GM12878 (cell line): ENCODE measurements around the gene ZDHHC18. TPM values are rescaled to one million over a fixed set of nuclear protein-coding genes. Genes with fewer than 3 reads are reported as not detected.
A peak's percentile ranks its signal among the peaks of the same experiment; 100 is the strongest.

Experiments
- ATAC-seq: fragments of 200-7000 bp; cut with Tn5 transposase; 3 replicates; pipeline ENCODE4 v1.9.1; 2020; ENCODE audit warnings: mild to moderate bottlenecking, moderate library complexity
- BruUV-seq: library from RNA; stranded (reverse); fragments of 400-500 nt; replicated peaks from 2 replicates; lab custom pipeline; 2021; lab: Mats Ljungman, UMichigan
- CTCF ChIA-PET: fragments of 300-600 bp; sonication (Branson Sonifier 250); formaldehyde crosslinking; extraction: SDS; loops from one replicate; lab custom pipeline; 2021; ENCODE audit warnings: inconsistent platforms; lab: Yijun Ruan, JAX
- POLR2A ChIA-PET: fragments of 350-600 bp; formaldehyde crosslinking; extraction: SDS; loops from one replicate; lab custom pipeline; 2021; ENCODE audit warnings: inconsistent platforms; lab: Charles Lee
- RAD21 ChIA-PET: fragments of 300-600 bp; sonication (Branson Sonifier 250); formaldehyde crosslinking; loops from one replicate; lab custom pipeline; 2023; ENCODE audit warnings: antibody characterized with exemption; ENCODE audit not compliant: unreplicated experiment; lab: Charles Lee
- SMC1A ChIA-PET: fragments of 300-600 bp; sonication (Branson Sonifier 250); formaldehyde crosslinking; loops from one replicate; lab custom pipeline; 2023; ENCODE audit not compliant: unreplicated experiment, uncharacterized antibody; lab: Charles Lee
- DNase-seq: peaks from one replicate; pipeline ENCODE4 v3.0.0-alpha.2; 2011; ENCODE audit warnings: low read depth, low spot score
- FAIRE-seq: peaks from 3 replicates; lab custom pipeline; 2011; peaks lifted over from hg19 to GRCh38; lab: Jason Lieb, UNC
- H2AFZ ChIP-seq: 2 replicates; pipeline ENCODE4 v1.6.0; 2011; ENCODE audit warnings: low read depth, low read length, control low read depth; ENCODE audit not compliant: control insufficient read depth
- H3K27ac ChIP-seq: 2 replicates; pipeline ENCODE4 v1.5.1; 2011; ENCODE audit warnings: control low read depth; ENCODE audit not compliant: control insufficient read depth, insufficient read depth
- H3K27me3 ChIP-seq, 2 experiments: replicated peaks in 1 of 2; 2 replicates each; pipeline versions ENCODE4 v1.6.0 to v1.6.1; 2011; ENCODE audit warnings: low read length in 1 of 2; ENCODE audit not compliant: control insufficient read depth in 2 of 2, insufficient read depth in 2 of 2
- H3K36me3 ChIP-seq, 2 experiments: 2 replicates each; pipeline ENCODE4 v1.5.1; 2011; ENCODE audit warnings: low read length in 1 of 2; ENCODE audit not compliant: control insufficient read depth in 2 of 2, insufficient read depth in 2 of 2
- H3K4me1 ChIP-seq: 2 replicates; pipeline ENCODE4 v1.6.1; 2011; ENCODE audit warnings: mild to moderate bottlenecking, low read length, moderate library complexity, mixed read lengths; ENCODE audit not compliant: control insufficient read depth, insufficient read depth
- H3K4me2 ChIP-seq: 2 replicates; pipeline ENCODE4 v1.6.0; 2011; ENCODE audit warnings: control low read depth; ENCODE audit not compliant: control insufficient read depth, insufficient read depth
- H3K4me3 ChIP-seq: fragments of 200-600 bp; sonication (generic); 2 replicates; pipeline ENCODE4 v1.5.1; 2016
- H3K79me2 ChIP-seq: 2 replicates; pipeline ENCODE4 v1.6.0; 2011; ENCODE audit warnings: low read length; ENCODE audit not compliant: control insufficient read depth, insufficient read depth
- H3K9ac ChIP-seq: 2 replicates; pipeline ENCODE4 v1.8.0; 2011; ENCODE audit warnings: low read length, control low read depth, mixed read lengths; ENCODE audit not compliant: control insufficient read depth, insufficient read depth
- H3K9me3 ChIP-seq: replicated peaks from 3 replicates; pipeline ENCODE4 v1.5.1; 2011; ENCODE audit warnings: mild to moderate bottlenecking, low read length; ENCODE audit not compliant: control insufficient read depth, insufficient read depth
- H4K20me1 ChIP-seq: 2 replicates; pipeline ENCODE4 v1.6.0; 2011; ENCODE audit not compliant: control insufficient read depth, insufficient read depth
- PML ChIP-seq: IDR thresholded peaks from 2 replicates; pipeline ENCODE4 v1.6.1; 2012; ENCODE audit warnings: low read length, inconsistent platforms
- SMAD5 ChIP-seq: IDR thresholded peaks from 2 replicates; pipeline ENCODE4 v1.6.1; 2016; ENCODE audit warnings: antibody characterized with exemption, low read depth
- WGBS: methylation state at CpG from one replicate; pipeline ENCODE4 v1.1.6; 2016; ENCODE audit warnings: low lambda C conversion rate; ENCODE audit not compliant: insufficient replicate concordance, insufficient coverage; ENCODE audit errors: missing lambda C conversion rate; 5-methylcytosine and 5-hydroxymethylcytosine counted together
- in situ Hi-C: fragments of 300-500 bp; cut with MboI; formaldehyde crosslinking; loops from 9 replicates; pipeline ENCODE4 v1.14.3; 2018; ENCODE audit warnings: mixed read lengths
- intact Hi-C: fragments of 100-400 bp; cut with micrococcal nuclease; formaldehyde crosslinking; loops from one replicate; pipeline ENCODE4 v1.14.2; 2022; ENCODE audit not compliant: unreplicated experiment
- polyA plus RNA-seq, 11 experiments: library from polyadenylated mRNA; depleted of rRNA in 4 of 11; unstranded in 6 of 11; stranded (reverse) in 5 of 11; fragments of >200 nt; fragmentation: Nextera tagmentation in 4 of 11; fragmentation: Illumina TruSeq in 1 of 11; extraction: Ambion mirVana in 4 of 11; extraction: Trizol in 1 of 11; gene quantifications; 1 replicate in 1 of 11; 2 replicates in 10 of 11; pipeline versions ENCODE4 v1.2.1 to v1.2.3, GENCODE V29; 2011 to 2016; ENCODE audit warnings: inconsistent platforms in 2 of 11, missing spikeins in 2 of 11, low read depth in 1 of 11
- total RNA-seq, 4 experiments: library from RNA; depleted of rRNA in 3 of 4; stranded (reverse); fragments of >200 nt in 3 of 4; fragmentation: Illumina TruSeq in 1 of 4; extraction: Trizol in 1 of 4; gene quantifications; 2 replicates each; pipeline versions ENCODE4 v1.2.1 to v1.2.3, GENCODE V29; 2013 to 2021
- TF ChIP-seq, protein P1 (sequence below): IDR thresholded peaks from 2 replicates; pipeline ENCODE4 v1.6.1; 2011; ENCODE audit warnings: borderline replicate concordance, low read depth, mild to moderate bottlenecking, moderate library complexity, mixed read lengths, low read length; ENCODE audit not compliant: insufficient read depth; ENCODE audit errors: extremely low read length
- TF ChIP-seq, protein P2 (sequence below): IDR thresholded peaks from 2 replicates; pipeline ENCODE4 v1.6.1; 2012; ENCODE audit warnings: low read depth, low read length, improper control_type of control experiment

ZDHHC18 gene
- total and polyA plus RNA-seq, 10 of the 15 experiments (the other 5 are each of a cell fraction or from before 2014, with no cell fraction given), result 0.40 to 81.2 (median 21.3) TPM

DNA sequence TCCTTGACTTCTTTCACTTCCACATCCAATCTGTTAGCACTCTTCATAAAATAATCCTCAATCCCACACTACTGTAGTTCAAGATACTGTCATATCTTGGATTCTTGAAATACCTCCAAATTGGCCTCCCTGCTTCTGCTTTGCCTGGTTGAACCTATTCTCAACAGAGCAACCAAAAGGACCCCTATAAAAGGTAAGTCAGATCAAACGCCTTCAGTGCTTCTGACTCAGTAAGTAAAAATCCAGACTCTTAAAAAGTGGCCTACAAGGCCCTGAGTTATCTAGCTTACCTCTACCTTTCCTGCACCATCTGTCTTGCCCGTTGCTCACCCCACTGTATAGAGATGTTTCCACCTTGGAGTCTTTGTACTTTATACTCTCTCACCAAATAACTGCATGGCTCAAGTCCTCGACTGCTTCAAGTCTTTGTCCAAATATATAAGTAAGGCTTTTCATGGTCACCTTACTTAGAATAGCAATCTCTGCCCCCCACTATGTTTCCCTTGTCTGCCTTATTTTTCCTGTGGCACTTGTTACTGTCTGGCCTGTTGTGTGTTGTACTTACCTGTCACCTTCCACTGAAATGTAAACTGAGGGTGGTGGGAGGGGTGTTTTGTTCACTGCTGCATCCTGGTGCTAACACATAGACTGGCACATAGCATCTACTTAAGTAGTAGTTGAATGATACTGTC lies 43.8 kb upstream of the ZDHHC18 start:
- DNase-seq (no peak), ATAC-seq (no peak), FAIRE-seq (no peak)
- H3K4me2 ChIP-seq, result no peak overlapping the region
- CTCF ChIA-PET, result interaction anchor here (1.2 to 3.5 kb wide), 2 partner anchors 38 to 105 kb away, joined by 3 to 14 read pairs; no protein-coding TSS in a partner anchor
- TF ChIP-seq, protein P1, sequence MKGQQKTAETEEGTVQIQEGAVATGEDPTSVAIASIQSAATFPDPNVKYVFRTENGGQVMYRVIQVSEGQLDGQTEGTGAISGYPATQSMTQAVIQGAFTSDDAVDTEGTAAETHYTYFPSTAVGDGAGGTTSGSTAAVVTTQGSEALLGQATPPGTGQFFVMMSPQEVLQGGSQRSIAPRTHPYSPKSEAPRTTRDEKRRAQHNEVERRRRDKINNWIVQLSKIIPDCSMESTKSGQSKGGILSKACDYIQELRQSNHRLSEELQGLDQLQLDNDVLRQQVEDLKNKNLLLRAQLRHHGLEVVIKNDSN, result no peak
- TF ChIP-seq, protein P2, sequence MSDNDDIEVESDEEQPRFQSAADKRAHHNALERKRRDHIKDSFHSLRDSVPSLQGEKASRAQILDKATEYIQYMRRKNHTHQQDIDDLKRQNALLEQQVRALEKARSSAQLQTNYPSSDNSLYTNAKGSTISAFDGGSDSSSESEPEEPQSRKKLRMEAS, result no peak
- TF ChIP-seq SMAD5, result 0 out of 2 replicates have a peak, but pooled peaks have one; percentile 42
- TF ChIP-seq PML, result peak; percentile 48; the same call in 1 of the 2 replicates
- SMC1A ChIA-PET, result interaction anchor here (0.9 to 3.8 kb wide), 5 partner anchors 10 to 180 kb away, joined by 3 to 25 read pairs (median 4); no protein-coding TSS in a partner anchor
- no peak overlapping the region for H3K27ac ChIP-seq
- H3K9ac ChIP-seq, result no peak overlapping the region
- no peak overlapping the region for H2AFZ ChIP-seq
- no peaks in the 10 kb centered on the region for H4K20me1 ChIP-seq
- peaks cover 15 to 32% of the 10 kb centered on the region in 2 experiments for H3K36me3 ChIP-seq
- no peaks in the 10 kb centered on the region for H3K9me3 ChIP-seq
- POLR2A ChIA-PET, result no interaction called here
- in situ Hi-C loops (no loop called here), intact Hi-C loops (no loop called here)
- peaks cover 23% of the 10 kb centered on the region for H3K4me1 ChIP-seq
- H3K79me2 ChIP-seq, result no peaks in the 10 kb centered on the region; the same call in 1 of the 2 replicates
- 83% methylated on average over 3 of the region's 3 CpGs for WGBS
- H3K4me3 ChIP-seq, result no peak overlapping the region
- BruUV-seq, result no TSS peak
- RAD21 ChIA-PET, result interaction anchor here (1.0 kb wide), 1 partner anchor 38 kb away, joined by 3 read pairs; no protein-coding TSS in a partner anchor
- no peaks in the 10 kb centered on the region for H3K27me3 ChIP-seq
